Fibroblast of lung (primary cell): ENCODE measurements around the gene NFKBIB. TPM values are rescaled to one million over a fixed set of nuclear protein-coding genes. Genes with fewer than 3 reads are reported as not detected.

Experiments used
- DNase-seq, 2 donors: peaks; one replicate each; pipeline versions ENCODE4 v3.0.0 to v3.0.0-alpha.2; 2010; ENCODE audit warnings: low read depth in 2 of 2
- H2AFZ ChIP-seq: 2 replicates; pipeline ENCODE4 v1.5.1; 2012; ENCODE audit warnings: low read length, control low read depth, inconsistent platforms
- H3K27ac ChIP-seq: 2 replicates; pipeline ENCODE4 v1.5.1; 2011; ENCODE audit warnings: low read length, control low read depth; ENCODE audit not compliant: insufficient read depth
- H3K27me3 ChIP-seq: 2 replicates; pipeline ENCODE4 v1.5.1; 2011; ENCODE audit warnings: mild to moderate bottlenecking, low read length; ENCODE audit not compliant: control insufficient read depth, insufficient read depth
- H3K36me3 ChIP-seq: 2 replicates; pipeline ENCODE4 v1.5.1; 2011; ENCODE audit warnings: low read length; ENCODE audit not compliant: control insufficient read depth, insufficient read depth
- H3K4me1 ChIP-seq: 2 replicates; pipeline ENCODE4 v1.5.1; 2011; ENCODE audit warnings: low read length; ENCODE audit not compliant: control insufficient read depth, insufficient read depth; ENCODE audit errors: extremely low read depth
- H3K4me2 ChIP-seq: 2 replicates; pipeline ENCODE4 v1.5.1; 2011; ENCODE audit warnings: low read length, control low read depth; ENCODE audit not compliant: insufficient read depth; ENCODE audit errors: extremely low read depth
- H3K4me3 ChIP-seq, 4 experiments: fragments of 200-600 bp in 1 of 4; sonication (generic) in 1 of 4; replicated peaks in 1 of 4; 2 replicates each; pipeline ENCODE4 v1.5.1; 2011 to 2016; ENCODE audit warnings: low read length in 4 of 4, low read depth in 3 of 4, mild to moderate bottlenecking in 3 of 4, control low read depth in 2 of 4, inconsistent platforms in 1 of 4, mixed read lengths in 1 of 4; ENCODE audit not compliant: insufficient read depth in 1 of 4; ENCODE audit errors: control extremely low read depth in 1 of 4
- H3K79me2 ChIP-seq: 2 replicates; pipeline ENCODE4 v1.5.1; 2012; ENCODE audit warnings: mild to moderate bottlenecking, low read length, inconsistent platforms; ENCODE audit not compliant: control insufficient read depth, insufficient read depth
- H3K9ac ChIP-seq: 2 replicates; pipeline ENCODE4 v1.5.1; 2011; ENCODE audit warnings: mild to moderate bottlenecking, low read length, control low read depth; ENCODE audit not compliant: insufficient read depth
- H3K9me3 ChIP-seq: 2 replicates; pipeline ENCODE4 v1.5.1; 2012; ENCODE audit warnings: low read depth, low read length; ENCODE audit not compliant: control insufficient read depth, insufficient read depth
- H4K20me1 ChIP-seq: 2 replicates; pipeline ENCODE4 v1.5.1; 2011; ENCODE audit warnings: low read length; ENCODE audit not compliant: control insufficient read depth, insufficient read depth; ENCODE audit errors: extremely low read depth
- CTCF ChIP-seq, 2 donors: IDR thresholded peaks in 1 of 2; conservative IDR thresholded peaks in 1 of 2; 1 replicate in 1 of 2; 2 replicates in 1 of 2; pipeline ENCODE4 v1.5.1; 2011 to 2012; ENCODE audit warnings: low read length in 2 of 2, control low read depth in 1 of 2, inconsistent platforms in 1 of 2, low read depth in 1 of 2, mild to moderate bottlenecking in 1 of 2
- EZH2 ChIP-seq: IDR thresholded peaks from 2 replicates; pipeline ENCODE4 v1.5.1; 2012; ENCODE audit warnings: low read length, control low read depth, mild to moderate bottlenecking; ENCODE audit errors: missing control alignments
- polyA plus RNA-seq, 2 donors: library from polyadenylated mRNA; depleted of rRNA in 1 of 2; stranded (reverse) in 1 of 2; unstranded in 1 of 2; fragments of >200 nt; gene quantifications; 2 replicates each; pipeline ENCODE4 v1.2.1, GENCODE V29; 2011 to 2012; ENCODE audit warnings: missing spikeins in 1 of 2
- total RNA-seq: library from RNA; depleted of rRNA; stranded (reverse); fragments of >200 nt; gene quantifications from 2 replicates; pipeline ENCODE4 v1.2.1, GENCODE V29; 2014

The NFKBIB gene
- total and polyA plus RNA-seq, 2 donors (not counting 1 experiment from before 2014, with no cell fraction given) = 8.3 to 10.9 TPM

GRCh38 chr19:38894968-38895367 is 4.8 kb upstream of the NFKBIB start:
- no peak overlapping the region for H3K27ac ChIP-seq
- no peak overlapping the region for H2AFZ ChIP-seq
- H3K27me3 ChIP-seq = no peaks in the 10 kb centered on the region
- peaks cover 2% of the 10 kb centered on the region for H3K79me2 ChIP-seq
- TF ChIP-seq EZH2 (no peak), CTCF (conservative IDR thresholded peaks at IDR 0.05 in 1 of 2, IDR thresholded peaks at IDR 0.05 in 1 of 2; ENCODE audit: low read depth in 1 of 2, low read length in 2 of 2) (no peak)
- DNase-seq = no peak
- no peaks in the 10 kb centered on the region for H3K4me1 ChIP-seq
- H4K20me1 ChIP-seq = no peaks in the 10 kb centered on the region
- H3K4me3 ChIP-seq = no peak overlapping the region
- no peaks in the 10 kb centered on the region for H3K36me3 ChIP-seq
- H3K9ac ChIP-seq = no peak overlapping the region
- H3K4me2 ChIP-seq = no peak overlapping the region
- H3K9me3 ChIP-seq = no peaks in the 10 kb centered on the region

GRCh38 chr19:38898788-38899446 is 852 bp upstream of the NFKBIB start:
- Histone ChIP-seq H4K20me1 (no peaks in the 10 kb centered on the region), H3K9me3 (no peaks in the 10 kb centered on the region), H3K4me3 (peak overlapping the region; percentile 55 to 92 (median 72)), H3K27ac (peak overlapping the region; percentile 75), H3K27me3 (no peaks in the 10 kb centered on the region), H3K79me2 (peaks cover 5% of the 10 kb centered on the region), H2AFZ (peak overlapping the region; percentile 84), H3K9ac (peak overlapping the region; percentile 70), H3K4me1 (no peaks in the 10 kb centered on the region), H3K4me2 (peak overlapping the region; percentile 79), H3K36me3 (no peaks in the 10 kb centered on the region)
- TF ChIP-seq CTCF (conservative IDR thresholded peaks at IDR 0.05 in 1 of 2, IDR thresholded peaks at IDR 0.05 in 1 of 2; ENCODE audit: low read depth in 1 of 2, low read length in 2 of 2) (no peak), EZH2 (no peak)
- DNase-seq = peak; percentile 12 to 13

- no peak for DNase-seq
- Histone ChIP-seq H3K27ac (peak overlapping the region; percentile 80), H3K4me3 (peak overlapping the region; percentile 50 to 82 (median 78)), H3K27me3 (no peaks in the 10 kb centered on the region), H3K9ac (peak overlapping the region; percentile 77), H3K4me1 (no peaks in the 10 kb centered on the region), H3K79me2 (peaks cover 5% of the 10 kb centered on the region), H4K20me1 (no peaks in the 10 kb centered on the region), H3K36me3 (peaks cover under 1% of the 10 kb centered on the region), H3K4me2 (peak overlapping the region; percentile 89), H2AFZ (peak overlapping the region; percentile 82), H3K9me3 (no peaks in the 10 kb centered on the region)
- TF ChIP-seq CTCF (conservative IDR thresholded peaks at IDR 0.05 in 1 of 2, IDR thresholded peaks at IDR 0.05 in 1 of 2; ENCODE audit: low read depth in 1 of 2, low read length in 2 of 2) (no peak), EZH2 (no peak)
These were observed 447 bp downstream of the NFKBIB start for GRCh38 chr19:38900202-38900629.
